KG1 (cell line): ENCODE data around the gene PLEKHG3.
"Not testable (repeated sequence)": the region's sequence is repeated elsewhere in the genome, so short reads cannot be mapped to it uniquely, and the experiment has no call there.

Source experiments
- DNase-seq: peaks from one replicate; lab custom pipeline; 2025; lab: John Stamatoyannopoulos, UW

PLEKHG3 gene

GRCh38 chr14:64704143-64704742 lies at the start of gene PLEKHG3:
TSS of gene PLEKHG3 (plus strand) at chr14:64704424. CDS start at chr14:64727632, 23,208 bp downstream.
- peak; percentile 18 for DNase-seq

- DNase-seq: no peak
Measured at GRCh38 chr14:64654901-64655300, 49.3 kb upstream of the PLEKHG3 start.

GRCh38 chr14:64656986-64657385 lies 47.2 kb upstream of the PLEKHG3 start:
- DNase-seq: no peak

GRCh38 chr14:64658201-64658600 lies 46.0 kb upstream of the PLEKHG3 start:
- no peak for DNase-seq

GRCh38 chr14:64658700-64659264 lies 45.4 kb upstream of the PLEKHG3 start:
- not testable (repeated sequence) for DNase-seq

GRCh38 chr14:64659366-64659765 lies 44.9 kb upstream of the PLEKHG3 start:
- DNase-seq: no peak

- DNase-seq: no peak
Measured at GRCh38 chr14:64663174-64663573, 41.0 kb upstream of the PLEKHG3 start.

GRCh38 chr14:64671591-64671990 lies 32.6 kb upstream of the PLEKHG3 start:
- DNase-seq: peak; percentile 69

GRCh38 chr14:64673316-64673715 lies 30.9 kb upstream of the PLEKHG3 start:
- no peak for DNase-seq

GRCh38 chr14:64673748-64674147 lies 30.5 kb upstream of the PLEKHG3 start:
- peak; percentile 83 for DNase-seq

- no peak for DNase-seq
Measured at GRCh38 chr14:64674829-64675228, 29.4 kb upstream of the PLEKHG3 start.

GRCh38 chr14:64675312-64675711 lies 28.9 kb upstream of the PLEKHG3 start:
- no peak for DNase-seq

GRCh38 chr14:64676410-64677008 lies 27.7 kb upstream of the PLEKHG3 start:
- no peak for DNase-seq

- no peak for DNase-seq
Measured at GRCh38 chr14:64680013-64680713, 24.1 kb upstream of the PLEKHG3 start.

- no peak for DNase-seq
Measured at GRCh38 chr14:64680714-64681065, 23.5 kb upstream of the PLEKHG3 start.

- DNase-seq: no peak
Measured at GRCh38 chr14:64681796-64682710, 22.2 kb upstream of the PLEKHG3 start.

- no peak for DNase-seq
Measured at GRCh38 chr14:64682843-64683242, 21.4 kb upstream of the PLEKHG3 start.

- no peak for DNase-seq
Measured at GRCh38 chr14:64683264-64683663, 21.0 kb upstream of the PLEKHG3 start.

GRCh38 chr14:64684091-64684490 lies 20.1 kb upstream of the PLEKHG3 start:
- DNase-seq: no peak

- DNase-seq: no peak
Measured at GRCh38 chr14:64685371-64686281, 18.6 kb upstream of the PLEKHG3 start.

- DNase-seq: no peak
Measured at GRCh38 chr14:64686282-64686615, 18.0 kb upstream of the PLEKHG3 start.
